Right lobe of liver (tissue), 6 donors: Measurements from ENCODE around the gene LLGL2. TPM values are rescaled to one million over a fixed set of nuclear protein-coding genes. Genes with fewer than 3 reads are reported as not detected.
"Not testable (repeated sequence)": the region's sequence is repeated elsewhere in the genome, so short reads cannot be mapped to it uniquely, and the experiment has no call there.

Experiments
- ATAC-seq, 4 donors: fragments of 200-7000 bp; cut with Tn5 transposase; one replicate each; pipeline ENCODE4 v1.9.1; 2020; ENCODE audit warnings: mild to moderate bottlenecking in 4 of 4, moderate library complexity in 4 of 4
- DNase-seq, 3 donors: peaks; one replicate each; pipeline ENCODE4 v3.0.0-alpha.2; 2020
- H3K27ac ChIP-seq, 3 donors: fragments of 200-600 bp; one replicate each; pipeline ENCODE4 v1.8.0; 2022
- H3K27me3 ChIP-seq, 2 donors: fragments of 200-600 bp; one replicate each; pipeline ENCODE4 v1.8.0; 2022
- H3K36me3 ChIP-seq, 4 donors: fragments of 200-600 bp; sonication (generic) in 1 of 4; one replicate each; pipeline versions ENCODE4 v1.5.1 to v1.8.0; 2017 to 2022; ENCODE audit warnings: control low read depth in 1 of 4
- H3K4me1 ChIP-seq, 4 donors: fragments of 200-600 bp; sonication (generic) in 1 of 4; one replicate each; pipeline versions ENCODE4 v1.5.1 to v1.8.0; 2017 to 2022; ENCODE audit warnings: control low read depth in 1 of 4
- H3K4me3 ChIP-seq, 3 donors: fragments of 200-600 bp; one replicate each; pipeline ENCODE4 v1.8.0; 2022
- H3K9me3 ChIP-seq, 4 donors: fragments of 200-600 bp; sonication (generic) in 1 of 4; one replicate each; pipeline versions ENCODE4 v1.5.1 to v1.8.0; 2017 to 2022; ENCODE audit warnings: control low read depth in 1 of 4
- CTCF ChIP-seq, 4 donors: fragments of 200-600 bp in 3 of 4; fragments of 450-650 bp in 1 of 4; IDR thresholded peaks; one replicate each; pipeline versions ENCODE4 v1.5.1 to v1.8.0; 2016 to 2022; ENCODE audit warnings: antibody characterized with exemption in 4 of 4, mild to moderate bottlenecking in 2 of 4
- POLR2A ChIP-seq: fragments of 450-650 bp; IDR thresholded peaks from one replicate; pipeline ENCODE4 v1.6.1; 2017; ENCODE audit warnings: antibody characterized with exemption, mild to moderate bottlenecking
- WGBS: methylation state at CpG from one replicate; pipeline ENCODE4 v1.1.6; 2018; ENCODE audit warnings: low coverage, low lambda C conversion rate; ENCODE audit not compliant: insufficient coverage; ENCODE audit errors: missing lambda C conversion rate; 5-methylcytosine and 5-hydroxymethylcytosine counted together
- intact Hi-C, 2 donors: fragments of 100-400 bp; cut with DNase I; formaldehyde crosslinking; loops; one replicate each; pipeline versions ENCODE4 v1.11.2 to v1.14.1; 2022
- total RNA-seq, 6 experiments: library from RNA; depleted of rRNA in 2 of 6; stranded (reverse); fragments of >200 nt in 2 of 6; fragmentation: NEBNext Ultra II Directional in 3 of 6; extraction: Animal tissue kit (Norgen Biotek cat#: 25700) in 3 of 6; gene quantifications; one replicate each; pipeline versions ENCODE4 v1.1.0 to v1.2.4, GENCODE V29; 2016 to 2023
- donor health status: DM: no; HTN: yes; CAD: no.
- donor health status: DM: no; HTN: no; CAD: no.
- donor health status: DM: no; HTN: no; CAD: no.
- donor health status: DM: no; HTN: yes; CAD: no.
- donor health status: DM: no; HTN: yes; CAD: no.

The LLGL2 gene
- total RNA-seq, 6 experiments from 2014 or later, result 32.8 to 71.4 (median 44.6) TPM

GRCh38 chr17:75516619-75517296 is 8.7 kb upstream of the LLGL2 start:
- Histone ChIP-seq H3K9me3 (no peaks in the 10 kb centered on the region), H3K27ac (peak overlapping the region in 1 of 3 donors; percentile 24), H3K27me3 (no peaks in the 10 kb centered on the region), H3K4me1 (peaks cover 0 to 20% (median 6%) of the 10 kb centered on the region in 4 donors), H3K4me3 (peak overlapping the region; percentile 90 to 93 (median 91)), H3K36me3 (no peaks in the 10 kb centered on the region)
- ATAC-seq (no peak), DNase-seq (peak in 2 of 3 donors; percentile 60 to 62)
- 0% methylated on average over 5 of the region's 65 CpGs for WGBS
- TF ChIP-seq CTCF (IDR thresholded peaks at IDR 0.05), result no peak
- intact Hi-C loops, result loop anchor here in 1 of 2 donors (5.0 kb wide), 1 partner anchor 71 kb away; the partner anchor contains the start of gene MYO15B

GRCh38 chr17:75517297-75517865 is 8.1 kb upstream of the LLGL2 start:
- H3K9me3 ChIP-seq, result no peaks in the 10 kb centered on the region
- H3K27me3 ChIP-seq, result no peaks in the 10 kb centered on the region
- ATAC-seq (no peak), DNase-seq (peak in 2 of 3 donors; percentile 55)
- TF ChIP-seq CTCF (IDR thresholded peaks at IDR 0.05), result peak in 1 of 4 donors; percentile 38
- TF ChIP-seq POLR2A, result no peak
- H3K4me3 ChIP-seq, result peak overlapping the region; percentile 90 to 93 (median 91)
- H3K27ac ChIP-seq, result no peak overlapping the region
- peaks cover 0 to 13% (median 3%) of the 10 kb centered on the region in 4 donors for H3K4me1 ChIP-seq
- intact Hi-C loops, result loop anchor here in 1 of 2 donors (5.0 kb wide), 1 partner anchor 70 kb away; the partner anchor contains the start of gene MYO15B
- H3K36me3 ChIP-seq, result peaks cover 0 to 5% (median 0%) of the 10 kb centered on the region in 4 donors
- WGBS, result 17% methylated on average over 9 of the region's 10 CpGs

- intact Hi-C loops, result loop anchor here in 1 of 2 donors (5.0 kb wide), 1 partner anchor 69 kb away; the partner anchor contains the start of gene MYO15B
- no peak for ATAC-seq
- TF ChIP-seq CTCF (IDR thresholded peaks at IDR 0.05) (no peak), POLR2A (no peak)
- peaks cover 0 to 5% (median 3%) of the 10 kb centered on the region in 4 donors for H3K4me1 ChIP-seq
- DNase-seq, result no peak
- 57% methylated on average over 3 of the region's 3 CpGs for WGBS
- H3K27me3 ChIP-seq, result no peaks in the 10 kb centered on the region
- no peaks in the 10 kb centered on the region for H3K9me3 ChIP-seq
- peaks cover 0 to 5% (median 0%) of the 10 kb centered on the region in 4 donors for H3K36me3 ChIP-seq
- H3K27ac ChIP-seq, result no peak overlapping the region
- H3K4me3 ChIP-seq, result no peak overlapping the region
Observed at GRCh38 chr17:75518201-75518600, 7.3 kb upstream of the LLGL2 start.

- H3K4me3 ChIP-seq, result no peak overlapping the region
- H3K27me3 ChIP-seq, result no peaks in the 10 kb centered on the region
- H3K27ac ChIP-seq, result no peak overlapping the region
- peaks cover 0 to 5% (median 0%) of the 10 kb centered on the region in 4 donors for H3K4me1 ChIP-seq
- intact Hi-C loops, result loop anchor here in 1 of 2 donors (5.0 kb wide), 1 partner anchor 68 kb away; the partner anchor contains the start of gene MYO15B
- no peak for DNase-seq
- no peaks in the 10 kb centered on the region for H3K9me3 ChIP-seq
- H3K36me3 ChIP-seq, result peaks cover 0 to 5% (median 0%) of the 10 kb centered on the region in 4 donors
- no peak for TF ChIP-seq POLR2A
- no peak for TF ChIP-seq CTCF (IDR thresholded peaks at IDR 0.05)
- WGBS, result 90% methylated on average over 7 of the region's 9 CpGs
- ATAC-seq, result no peak
Observed at GRCh38 chr17:75518983-75519537, 6.4 kb upstream of the LLGL2 start.

- H3K36me3 ChIP-seq, ATAC-seq, DNase-seq, H3K27me3 ChIP-seq, H3K9me3 ChIP-seq, H3K27ac ChIP-seq, intact Hi-C loops, H3K4me3 ChIP-seq, H3K4me1 ChIP-seq: not testable (repeated sequence)
- 91% methylated on average over 7 of the region's 8 CpGs for WGBS
Observed at GRCh38 chr17:75520413-75520812, 5.1 kb upstream of the LLGL2 start.
